ENCODE data around the gene STKLD1. TPM values are rescaled to one million over a fixed set of nuclear protein-coding genes. Genes with fewer than 3 reads are reported as not detected.
"Not testable (repeated sequence)": the region's sequence is repeated elsewhere in the genome, so short reads cannot be mapped to it uniquely, and the experiment has no call there.

STKLD1 gene
- total and polyA plus RNA-seq, 2 donors (not counting 1 experiment from before 2014, with no cell fraction given) = 0.18 to 1.1 TPM

GRCh38 chr9:133375116-133375723 lies 946 bp upstream of the STKLD1 start:
- TF ChIP-seq, protein P1, sequence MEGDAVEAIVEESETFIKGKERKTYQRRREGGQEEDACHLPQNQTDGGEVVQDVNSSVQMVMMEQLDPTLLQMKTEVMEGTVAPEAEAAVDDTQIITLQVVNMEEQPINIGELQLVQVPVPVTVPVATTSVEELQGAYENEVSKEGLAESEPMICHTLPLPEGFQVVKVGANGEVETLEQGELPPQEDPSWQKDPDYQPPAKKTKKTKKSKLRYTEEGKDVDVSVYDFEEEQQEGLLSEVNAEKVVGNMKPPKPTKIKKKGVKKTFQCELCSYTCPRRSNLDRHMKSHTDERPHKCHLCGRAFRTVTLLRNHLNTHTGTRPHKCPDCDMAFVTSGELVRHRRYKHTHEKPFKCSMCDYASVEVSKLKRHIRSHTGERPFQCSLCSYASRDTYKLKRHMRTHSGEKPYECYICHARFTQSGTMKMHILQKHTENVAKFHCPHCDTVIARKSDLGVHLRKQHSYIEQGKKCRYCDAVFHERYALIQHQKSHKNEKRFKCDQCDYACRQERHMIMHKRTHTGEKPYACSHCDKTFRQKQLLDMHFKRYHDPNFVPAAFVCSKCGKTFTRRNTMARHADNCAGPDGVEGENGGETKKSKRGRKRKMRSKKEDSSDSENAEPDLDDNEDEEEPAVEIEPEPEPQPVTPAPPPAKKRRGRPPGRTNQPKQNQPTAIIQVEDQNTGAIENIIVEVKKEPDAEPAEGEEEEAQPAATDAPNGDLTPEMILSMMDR (IDR thresholded peaks at IDR 0.05) = no peak
- TF ChIP-seq EZH2 (IDR thresholded peaks at IDR 0.05; ENCODE audit: borderline replicate concordance, insufficient read depth, low read depth, low read length, poor library complexity, severe bottlenecking) = no peak

DNA sequence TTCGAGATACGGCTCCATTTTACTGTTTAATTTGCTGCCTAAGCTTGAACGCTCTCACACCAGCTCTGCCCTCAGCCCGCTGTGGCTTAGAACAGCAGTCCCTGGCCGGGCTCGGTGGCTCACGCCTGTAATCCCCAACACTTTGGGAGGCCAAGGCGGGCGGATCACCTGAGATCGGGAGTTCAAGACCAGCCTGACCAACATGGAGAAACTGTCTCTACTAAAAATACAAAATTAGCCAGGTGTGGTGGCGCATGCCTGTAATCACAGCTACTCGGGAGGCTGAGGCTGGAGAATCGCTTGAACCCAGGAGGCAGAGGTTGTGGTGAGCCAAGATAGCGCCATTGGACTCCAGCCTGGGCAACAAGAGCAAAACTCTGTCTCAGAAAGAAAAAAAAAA lies 1.1 kb downstream of the STKLD1 start:
- H3K27me3 Mint-ChIP-seq; H3K9me3 ChIP-seq (ENCODE audit: control extremely low read depth in 1 of 3, control insufficient read depth in 2 of 3, insufficient read depth in 1 of 3, low read length in 2 of 3); H3K9me3 Mint-ChIP-seq (ENCODE audit: insufficient read depth); H3K27ac ChIP-seq (ENCODE audit: low read length in 2 of 2); H3K9ac ChIP-seq (ENCODE audit: low read length); DNase-seq; H3K4me3 ChIP-seq (ENCODE audit: control extremely low read depth in 1 of 5, extremely low read depth in 1 of 5, insufficient read depth in 1 of 5, low read depth in 2 of 5, low read length in 4 of 5); ATAC-seq (ENCODE audit: low read depth); H3K36me3 ChIP-seq (replicated peaks in 1 of 2; ENCODE audit: control extremely low read depth in 1 of 2, control insufficient read depth in 1 of 2, extremely low read depth in 1 of 2, insufficient read depth in 2 of 2, low read length in 1 of 2); H3K4me2 ChIP-seq (replicated peaks; ENCODE audit: low read depth, low read length, poor library complexity, severe bottlenecking); H2AFZ ChIP-seq (ENCODE audit: insufficient read depth, low read depth, low read length, poor library complexity, severe bottlenecking); H3K27me3 ChIP-seq (replicated peaks in 1 of 4; ENCODE audit: control extremely low read depth in 1 of 4, control insufficient read depth in 3 of 4, insufficient read depth in 4 of 4, low read length in 3 of 4); H3K27ac Mint-ChIP-seq: not testable (repeated sequence)
- 94% methylated on average over 13 of the region's 14 CpGs for WGBS (ENCODE audit: insufficient coverage)
- CTCF ChIA-PET = interaction anchor here (0.8 to 1.2 kb wide), 3 partner anchors 15 to 254 kb away, joined by 3 to 4 read pairs (median 3); no protein-coding TSS in a partner anchor
- Mint-ChIP-seq H3K4me3 (peak overlapping the region; percentile 76), H3K4me1 (peaks cover 21% of the 10 kb centered on the region)
- Histone ChIP-seq H3K79me2 (ENCODE audit: control insufficient read depth, insufficient read depth, low read length) (peaks cover 36% of the 10 kb centered on the region), H4K20me1 (ENCODE audit: control insufficient read depth, insufficient read depth, low read length, poor library complexity, severe bottlenecking) (peaks cover 32% of the 10 kb centered on the region), H3K4me1 (ENCODE audit: control insufficient read depth in 2 of 2, insufficient read depth in 2 of 2, low read length in 2 of 2) (peaks cover 14 to 28% of the 10 kb centered on the region in 2 donors)
- intact Hi-C loops (cut with micrococcal nuclease) = loop anchor here (2.0 kb wide), 1 partner anchor 44 kb away; no protein-coding TSS in a partner anchor
- POLR2A ChIA-PET = interaction anchor here (1.2 kb wide), 1 partner anchor 21 kb away, joined by 6 read pairs; the partner anchor contains the start of genes SURF1 and SURF2

More at GRCh38 chr9:133375116-133375723, 946 bp upstream of the STKLD1 start:
- H3K27ac Mint-ChIP-seq = peak overlapping the region; percentile 84
- H3K4me1 ChIP-seq (ENCODE audit: control insufficient read depth in 2 of 2, insufficient read depth in 2 of 2, low read length in 2 of 2) = peaks cover 31 to 48% of the 10 kb centered on the region in 2 donors
- peak overlapping the region; percentile 18 to 91 for H3K27ac ChIP-seq (ENCODE audit: low read length in 2 of 2)
- peak overlapping the region; percentile 91 for H2AFZ ChIP-seq (ENCODE audit: insufficient read depth, low read depth, low read length, poor library complexity, severe bottlenecking)
- peak overlapping the region; percentile 39 to 78 (median 66) for H3K4me3 ChIP-seq (ENCODE audit: control extremely low read depth in 1 of 5, extremely low read depth in 1 of 5, insufficient read depth in 1 of 5, low read depth in 2 of 5, low read length in 4 of 5)
- peak overlapping the region; percentile 84 for H3K9ac ChIP-seq (ENCODE audit: low read length)
- ChIA-PET POLR2A (interaction anchor here (1.0 kb wide), 1 partner anchor 104 kb away, joined by 3 read pairs; the partner anchor contains the start of gene SLC2A6), CTCF (interaction anchor here (0.7 to 1.4 kb wide), 3 partner anchors 19 to 112 kb away, joined by 3 to 6 read pairs (median 3); partner anchors contain the start of genes SURF1 and SURF2)
- peak; percentile 38 for DNase-seq
- H3K4me1 Mint-ChIP-seq = peaks cover 41% of the 10 kb centered on the region
- H3K79me2 ChIP-seq (ENCODE audit: control insufficient read depth, insufficient read depth, low read length) = peaks cover 56% of the 10 kb centered on the region
- peak overlapping the region; percentile 94 for H3K4me3 Mint-ChIP-seq
- H3K27me3 Mint-ChIP-seq = no peaks in the 10 kb centered on the region
- peaks cover 52% of the 10 kb centered on the region for H4K20me1 ChIP-seq (ENCODE audit: control insufficient read depth, insufficient read depth, low read length, poor library complexity, severe bottlenecking)
- H3K36me3 ChIP-seq (replicated peaks in 1 of 2; ENCODE audit: control extremely low read depth in 1 of 2, control insufficient read depth in 1 of 2, extremely low read depth in 1 of 2, insufficient read depth in 2 of 2, low read length in 1 of 2) = peaks cover 0 to 15% of the 10 kb centered on the region in 2 experiments
- under 1% methylated on average over 36 of the region's 39 CpGs for WGBS (ENCODE audit: insufficient coverage)
- peak overlapping the region; percentile 85 for H3K4me2 ChIP-seq (replicated peaks; ENCODE audit: low read depth, low read length, poor library complexity, severe bottlenecking)
- ATAC-seq (ENCODE audit: low read depth) = no peak
- intact Hi-C loops (cut with micrococcal nuclease) = no loop called here
- no peaks in the 10 kb centered on the region for H3K9me3 ChIP-seq (ENCODE audit: control extremely low read depth in 1 of 3, control insufficient read depth in 2 of 3, insufficient read depth in 1 of 3, low read length in 2 of 3)
- H3K27me3 ChIP-seq (replicated peaks in 1 of 4; ENCODE audit: control extremely low read depth in 1 of 4, control insufficient read depth in 3 of 4, insufficient read depth in 4 of 4, low read length in 3 of 4) = no peaks in the 10 kb centered on the region
- no peaks in the 10 kb centered on the region for H3K9me3 Mint-ChIP-seq (ENCODE audit: insufficient read depth)
